Fibroblast of skin of right quadriceps (primary cell): Measurements from ENCODE around the gene SFSWAP.
"Not testable (repeated sequence)": the region's sequence is repeated elsewhere in the genome, so short reads cannot be mapped to it uniquely, and the experiment has no call there.

ENCODE experiments used
- DNase-seq: peaks from one replicate; pipeline ENCODE4 v3.0.0-alpha.2; 2013

Gene SFSWAP

DNA sequence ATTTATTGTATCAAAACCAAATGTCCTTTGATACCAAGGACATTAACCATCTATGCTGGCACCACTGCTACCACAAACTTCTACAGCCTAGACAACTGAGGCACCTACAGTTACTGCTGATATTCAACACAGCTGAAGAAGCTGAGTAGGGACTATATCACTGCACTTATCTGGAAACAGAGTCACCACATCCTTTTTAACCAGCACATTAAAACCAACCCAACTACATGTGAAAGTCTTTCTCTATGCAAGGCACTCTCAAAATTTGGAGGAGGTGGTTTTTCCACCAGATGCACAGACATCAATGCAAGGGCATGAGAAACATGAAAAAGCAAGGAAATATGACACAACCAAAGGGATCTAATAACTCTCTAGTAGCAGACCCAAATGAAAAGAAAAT, 7.7 kb upstream of the SFSWAP start:
- DNase-seq: no peak

DNA sequence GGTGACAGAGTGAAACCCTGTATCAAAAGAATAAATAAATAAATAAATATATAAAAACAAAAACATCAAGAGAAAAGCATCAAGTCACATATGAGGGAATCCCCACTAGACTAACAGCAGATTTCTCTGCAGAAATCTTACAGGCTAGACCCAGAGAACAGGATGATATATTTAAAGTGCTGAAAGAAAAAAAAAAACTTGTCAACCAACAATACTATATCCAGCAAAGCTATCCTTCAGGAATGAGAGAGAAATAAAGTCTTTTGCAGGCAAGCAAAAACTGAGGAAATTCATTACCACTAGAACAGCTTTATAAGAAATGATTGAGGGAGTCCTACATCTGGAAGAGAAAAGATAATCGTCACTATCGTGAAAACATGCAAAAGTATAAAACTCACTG, 6.4 kb upstream of the SFSWAP start:
- no peak for DNase-seq

DNA sequence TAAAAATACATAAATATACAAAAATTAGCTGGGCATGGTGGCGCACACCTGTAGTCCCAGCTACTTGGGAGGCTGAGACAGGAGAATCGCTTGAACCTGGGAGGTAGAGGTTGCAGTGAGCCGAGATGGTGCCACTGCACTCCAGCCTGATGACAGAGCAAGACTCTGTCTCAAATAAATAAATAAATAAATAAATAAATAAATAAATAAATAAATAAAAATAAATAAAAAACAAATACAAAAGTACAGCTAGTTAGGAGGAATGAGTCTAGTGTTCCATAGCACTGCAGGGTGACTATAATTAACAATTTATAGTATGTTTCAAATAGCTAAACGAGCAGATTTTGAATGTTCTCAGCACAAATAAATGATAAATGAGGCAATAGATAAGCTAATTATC, 4.2 kb upstream of the SFSWAP start:
- DNase-seq: not testable (repeated sequence)

DNA sequence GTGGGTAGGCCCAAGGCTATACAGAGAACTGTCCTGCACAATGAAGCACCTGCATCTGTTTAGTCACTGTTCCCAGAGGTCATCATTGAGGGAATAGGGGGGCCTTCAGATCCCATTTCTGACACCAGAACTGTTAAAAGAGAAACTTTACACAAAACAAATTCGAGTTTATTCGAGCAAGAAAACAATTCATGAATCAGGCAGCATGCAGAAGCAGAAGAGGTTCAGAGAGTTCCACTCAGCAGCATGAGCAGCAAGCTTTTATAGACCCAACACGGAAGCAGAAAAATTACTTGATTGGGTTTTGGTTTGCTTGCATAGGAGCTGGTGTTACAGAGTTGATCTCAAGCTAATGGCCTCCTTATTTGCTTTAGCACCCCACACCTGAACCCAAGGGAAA, 1.7 kb upstream of the SFSWAP start:
- no peak for DNase-seq

DNA sequence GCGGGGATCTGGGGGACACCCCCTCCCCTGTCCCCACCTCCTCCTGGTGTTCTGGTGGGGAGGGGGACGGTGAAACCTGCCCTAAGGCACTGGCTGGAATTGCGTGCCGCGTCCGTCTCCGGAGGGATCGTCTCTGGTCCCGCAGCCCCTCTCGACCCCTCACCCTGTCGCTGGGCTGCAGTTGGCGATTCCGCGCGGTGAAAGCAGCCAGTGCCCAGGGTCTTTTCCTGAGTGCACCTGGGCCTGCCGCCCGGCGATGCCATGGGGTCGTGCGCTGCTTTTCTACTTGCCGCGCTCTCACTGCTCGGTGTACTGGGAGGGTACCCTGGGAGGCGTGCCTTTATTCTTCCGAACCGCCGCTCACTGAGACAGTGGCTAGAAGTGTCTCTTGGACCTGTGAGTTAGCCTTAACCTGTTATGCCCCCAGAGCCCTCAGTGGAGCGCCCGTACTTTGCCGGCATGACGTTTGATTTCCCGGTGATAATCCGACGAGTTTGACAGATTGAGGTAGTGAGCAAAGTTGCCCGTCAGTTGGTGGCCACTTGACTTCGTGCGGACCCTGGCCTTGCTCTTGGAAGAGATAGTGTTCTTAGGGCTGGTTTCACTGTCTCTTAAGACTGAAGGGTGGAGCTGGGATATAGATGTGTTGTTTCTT, 788 bp downstream of the SFSWAP start:
- no peak for DNase-seq

- no peak for DNase-seq
These were observed 2.5 kb downstream of the SFSWAP start for GRCh38 chr12:131713349-131713748.

- DNase-seq: no peak
These were observed 3.9 kb downstream of the SFSWAP start for GRCh38 chr12:131714759-131715158.

GRCh38 chr12:131716282-131716681, 5.4 kb downstream of the SFSWAP start:
- no peak for DNase-seq

DNA sequence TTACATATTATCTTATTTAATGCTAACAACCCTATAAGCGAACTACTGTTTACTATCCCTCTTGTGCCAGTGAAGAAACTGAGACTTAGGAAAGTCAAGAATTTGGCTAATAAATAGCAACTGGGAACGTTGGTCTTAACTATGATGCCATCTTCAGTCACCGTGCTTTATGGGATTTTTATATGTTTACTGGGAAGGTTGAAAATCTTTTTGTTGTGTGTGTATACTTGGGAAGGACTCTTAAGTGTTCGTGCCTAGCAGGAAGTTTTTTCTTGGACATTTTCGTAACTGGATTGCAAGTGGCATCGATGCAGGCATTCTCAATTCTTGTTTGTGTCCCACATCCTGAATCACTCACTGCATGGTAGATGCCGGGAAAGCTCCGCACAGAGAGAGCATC, 9.4 kb downstream of the SFSWAP start:
- no peak for DNase-seq

GRCh38 chr12:131720921-131721320, 10.0 kb downstream of the SFSWAP start:
- DNase-seq: no peak

- no peak for DNase-seq
These were observed 10.7 kb downstream of the SFSWAP start for GRCh38 chr12:131721548-131721947.

- DNase-seq: no peak
These were observed 12.6 kb downstream of the SFSWAP start for GRCh38 chr12:131723532-131723931.

DNA sequence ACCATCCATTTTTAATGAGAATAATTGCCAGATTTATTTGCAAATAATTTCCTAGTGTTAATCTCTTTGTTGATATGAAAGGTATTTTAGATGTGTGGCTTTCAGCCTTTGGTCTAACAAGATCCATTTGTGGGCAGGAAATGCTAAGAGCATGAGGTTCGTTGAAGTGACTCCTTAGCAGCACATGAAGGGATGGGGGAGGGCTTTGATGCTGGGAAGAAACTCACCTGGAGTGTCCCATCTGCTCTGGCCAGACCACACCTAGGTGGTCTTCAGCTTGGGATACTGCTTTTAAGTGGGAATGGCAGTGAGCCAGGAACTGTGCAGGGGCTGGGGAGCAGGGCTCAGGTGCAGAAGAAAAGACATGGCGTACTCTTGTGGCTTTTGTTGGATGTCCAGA, 13.6 kb downstream of the SFSWAP start:
- no peak for DNase-seq

DNA sequence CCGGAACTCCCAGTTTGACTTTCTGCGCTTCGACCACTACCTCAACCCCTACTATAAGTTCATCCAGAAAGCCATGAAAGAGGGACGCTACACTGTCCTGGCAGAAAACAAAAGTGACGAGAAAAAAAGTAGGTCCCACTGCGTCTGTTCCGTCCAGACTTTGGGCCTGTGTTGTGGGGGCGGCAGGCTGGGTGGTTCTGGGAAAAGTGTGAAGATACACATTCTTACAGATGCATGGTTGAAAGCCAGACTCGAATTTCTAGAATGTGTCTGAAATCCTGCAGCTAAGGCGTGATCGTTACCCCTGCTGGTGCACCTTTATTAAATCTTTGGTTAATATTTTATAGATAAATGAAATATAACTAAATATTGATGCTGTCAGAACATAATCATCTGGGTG, 14.6 kb downstream of the SFSWAP start:
- no peak for DNase-seq

GRCh38 chr12:131728720-131729119, 17.8 kb downstream of the SFSWAP start:
- no peak for DNase-seq

DNA sequence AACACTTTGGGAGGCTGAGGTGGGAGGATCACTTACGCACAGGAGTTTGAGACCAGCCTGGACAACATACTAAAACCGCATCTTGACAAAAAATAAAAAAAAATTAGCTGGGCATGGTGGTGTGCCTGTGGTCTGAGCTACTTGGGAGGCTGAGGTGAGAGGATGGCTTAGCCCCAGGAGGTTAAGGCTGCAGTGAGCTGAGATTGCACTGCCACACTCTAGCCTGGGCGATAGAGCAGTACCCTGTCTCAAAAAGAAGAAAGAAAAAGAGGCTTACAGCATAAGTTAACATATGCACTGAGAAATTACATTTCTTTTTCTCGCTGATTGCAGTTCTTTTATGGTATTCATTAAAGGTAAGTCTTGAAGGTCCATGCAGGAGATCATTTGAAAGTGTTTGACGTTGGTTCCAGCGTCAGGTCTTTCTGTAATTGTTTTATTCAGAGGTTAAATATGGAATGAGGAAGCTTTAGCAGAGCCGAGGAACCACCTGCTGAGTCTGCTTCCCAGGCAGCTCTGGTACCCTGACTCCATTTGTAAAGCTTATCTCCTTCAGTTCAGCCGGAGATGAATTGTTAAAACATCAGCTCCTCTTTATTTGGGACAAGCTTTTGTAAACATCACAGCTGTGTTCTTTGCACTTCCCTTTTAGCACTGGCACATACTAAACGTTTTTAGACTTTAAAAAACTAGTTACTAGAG, 18.5 kb downstream of the SFSWAP start:
- no peak for DNase-seq

DNA sequence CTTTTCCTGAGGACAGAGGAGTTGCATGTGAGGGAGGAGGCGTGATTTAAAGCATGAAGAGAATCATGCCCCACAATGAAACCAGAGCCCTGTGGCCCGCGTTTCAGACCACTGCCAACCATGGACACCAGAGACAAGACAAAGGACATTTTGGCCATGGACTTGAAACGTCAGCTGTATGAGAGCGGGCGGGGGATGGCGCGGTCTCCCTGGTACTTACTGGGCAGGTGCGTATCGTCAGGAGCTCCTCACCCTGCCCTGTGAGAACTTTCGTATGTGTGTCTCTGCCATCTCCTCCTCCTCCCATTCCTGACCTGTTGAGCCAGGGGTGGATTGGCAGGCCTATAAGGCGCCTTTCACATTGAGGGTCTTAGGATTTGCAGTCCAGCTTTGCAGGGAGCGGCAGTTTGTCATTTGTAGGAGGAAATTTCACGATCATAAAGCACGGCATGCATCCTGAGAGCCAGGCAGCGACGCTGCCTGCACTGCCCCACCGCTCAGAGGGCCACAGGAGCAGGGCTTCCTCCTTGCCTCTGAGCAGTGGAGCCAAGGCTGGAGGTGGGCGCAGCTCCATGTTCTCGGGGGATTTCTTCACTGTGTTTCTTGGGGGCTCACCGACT, 22.2 kb downstream of the SFSWAP start:
- DNase-seq: no peak

- DNase-seq: no peak
These were observed 23.0 kb downstream of the SFSWAP start for GRCh38 chr12:131733874-131734273.

DNA sequence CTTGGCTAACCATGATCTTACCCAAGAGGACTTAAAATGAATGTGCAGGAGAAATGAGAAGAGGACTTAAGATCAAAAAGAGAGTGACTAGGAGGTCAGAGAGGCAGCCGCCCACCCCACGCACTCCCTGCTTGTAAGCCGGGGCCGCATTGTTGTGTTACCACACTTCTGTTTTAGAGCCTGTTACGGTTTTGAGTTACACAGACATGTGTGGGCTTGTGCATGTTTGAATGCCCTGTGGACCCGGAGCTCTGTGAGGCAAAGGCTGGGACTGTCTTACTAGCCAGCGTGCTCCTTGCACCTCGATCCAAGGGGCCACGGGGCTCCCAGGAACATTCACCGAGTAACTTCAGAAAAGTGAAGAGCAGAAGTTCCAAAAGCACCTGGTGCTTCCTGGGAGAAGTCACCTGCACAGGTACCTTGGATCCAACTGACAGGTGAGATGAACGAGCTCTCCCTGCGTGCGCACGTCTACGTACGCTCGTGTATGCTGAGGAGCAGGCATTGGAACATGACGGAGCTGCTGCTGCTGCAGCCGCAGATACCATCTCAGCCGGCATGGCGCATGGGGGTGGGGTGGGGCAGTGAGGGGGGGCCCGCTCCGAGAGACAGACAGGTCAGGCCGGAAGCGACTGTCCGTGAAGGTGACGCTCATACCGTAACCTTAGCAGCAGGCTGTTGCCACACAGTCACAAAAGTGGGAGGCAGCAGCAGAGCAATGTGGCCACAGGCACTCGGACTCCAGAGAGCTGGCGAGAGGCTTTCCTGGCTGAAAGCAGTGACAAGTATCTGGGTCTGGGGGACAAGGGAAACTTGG, 23.7 kb downstream of the SFSWAP start:
- DNase-seq: no peak

DNA sequence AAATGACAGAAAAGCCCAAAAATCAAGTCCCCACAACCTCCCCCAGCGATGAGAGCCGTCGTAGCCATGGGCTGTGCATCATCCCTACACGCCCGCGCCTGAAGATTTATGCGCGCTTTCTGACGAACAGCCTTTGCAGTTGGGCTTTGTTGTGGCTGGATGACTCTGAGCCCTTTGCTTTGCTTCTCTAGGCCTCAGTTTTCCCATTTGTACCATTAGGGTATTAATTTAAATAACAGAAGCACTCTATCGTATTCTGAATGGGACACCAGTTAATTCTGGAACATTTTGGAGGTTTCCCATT, 24.2 kb downstream of the SFSWAP start:
- DNase-seq: no peak

DNA sequence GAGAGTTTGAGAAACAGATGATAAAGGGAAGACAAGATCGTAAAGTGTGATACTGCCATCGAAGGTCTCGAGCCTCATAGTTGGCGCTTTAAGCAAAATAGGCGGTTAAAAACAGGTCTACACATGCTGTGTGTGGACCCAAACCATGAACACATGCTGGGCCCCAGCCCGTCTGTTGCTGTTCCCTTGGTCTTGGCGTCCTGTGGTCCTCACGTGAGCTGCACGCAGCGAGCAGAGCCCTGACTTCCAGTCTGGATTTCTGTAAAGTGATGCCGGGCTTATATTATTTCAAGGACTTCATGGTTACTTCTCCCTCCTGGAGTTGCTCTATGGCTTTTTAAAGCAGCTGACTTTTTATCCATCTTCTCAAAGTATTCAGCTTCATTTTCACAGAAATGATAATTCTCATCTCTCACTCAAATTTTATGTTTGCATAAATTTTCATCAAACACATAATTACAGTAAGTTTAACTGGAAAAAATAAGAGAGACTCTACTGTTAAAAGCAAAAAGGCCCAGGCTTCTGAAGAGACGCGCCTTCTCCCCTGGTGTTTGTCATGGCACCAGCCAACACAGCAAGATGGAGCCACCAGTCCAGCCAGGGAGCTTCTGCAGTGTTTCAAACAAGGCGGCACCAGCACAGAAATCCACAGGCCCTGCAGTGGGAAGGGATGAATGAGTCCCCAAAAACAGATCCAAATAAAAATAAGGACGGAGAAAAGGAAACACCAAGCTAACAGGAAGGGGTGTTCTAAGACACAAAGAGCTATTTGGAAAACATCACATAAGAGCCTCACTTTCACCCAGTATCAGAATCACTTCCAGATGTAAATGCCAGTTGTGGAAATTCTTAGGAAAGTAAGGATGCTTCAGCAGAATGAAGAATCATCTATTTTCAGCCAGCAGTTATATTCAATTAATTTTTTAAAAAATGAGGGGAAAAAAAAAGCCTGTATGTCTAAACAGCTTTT, 24.9 kb downstream of the SFSWAP start:
- DNase-seq: no peak

GRCh38 chr12:131736446-131737149, 25.7 kb downstream of the SFSWAP start:
- DNase-seq: no peak
